Activated naive CD8-positive, alpha-beta T cell treated with anti-CD3 and anti-CD28 coated beads, Interleukin-2, amount 10 ng/mL, durations not matched to agents 7 days and 5 days (primary cell): ENCODE data around the gene CDK1. TPM values are rescaled to one million over a fixed set of nuclear protein-coding genes. Genes with fewer than 3 reads are reported as not detected.

Experiments
- ATAC-seq: fragments of 150-1000 bp; cut with Tn5 transposase; one replicate; pipeline ENCODE4 v1.10.0; 2021; ENCODE audit warnings: low read depth, moderate library complexity
- POLR2A ChIA-PET: fragments of 350-600 bp; sonication (Branson Sonifier 250); formaldehyde crosslinking; loops from one replicate; lab custom pipeline; 2021; ENCODE audit warnings: antibody characterized with exemption; lab: Charles Lee
- DNase-seq: peaks from one replicate; pipeline ENCODE4 v3.0.0; 2021
- H3K27ac Mint-ChIP-seq: one replicate; pipeline ENCODE4 v1.8.0; 2022; ENCODE audit warnings: mild to moderate bottlenecking, mixed read lengths
- H3K27me3 Mint-ChIP-seq: one replicate; pipeline ENCODE4 v1.8.0; 2022; ENCODE audit warnings: mild to moderate bottlenecking, moderate library complexity, mixed read lengths
- H3K36me3 Mint-ChIP-seq: one replicate; pipeline ENCODE4 v1.8.0; 2021; ENCODE audit warnings: mild to moderate bottlenecking, mixed read lengths
- H3K4me1 Mint-ChIP-seq: one replicate; pipeline ENCODE4 v1.8.0; 2021; ENCODE audit warnings: mixed read lengths
- H3K4me3 Mint-ChIP-seq: one replicate; pipeline ENCODE4 v1.8.0; 2022; ENCODE audit warnings: mild to moderate bottlenecking, moderate library complexity, mixed read lengths
- H3K9me3 Mint-ChIP-seq: one replicate; pipeline ENCODE4 v1.8.0; 2021; ENCODE audit warnings: mixed read lengths
- total RNA-seq, 2 experiments: library from RNA; stranded (reverse); gene quantifications; one replicate each; pipeline ENCODE4 v1.2.3, GENCODE V29; 2021

The CDK1 gene
- 10 to 100 TPM; 84.4 to 97.2 TPM for total RNA-seq

- H3K36me3 Mint-ChIP-seq: peaks cover 17% of the 10 kb centered on the region
- POLR2A ChIA-PET: interaction anchor here (0.7 to 2.0 kb wide), 6 partner anchors 14 to 1405 kb away, joined by 3 to 8 read pairs (median 3); no protein-coding TSS in a partner anchor
- no peaks in the 10 kb centered on the region for H3K9me3 Mint-ChIP-seq
- peak; percentile 98 for ATAC-seq
- H3K27me3 Mint-ChIP-seq: peaks cover 10% of the 10 kb centered on the region
- peak within 1 kb of the TSS; percentile 99 for H3K4me3 Mint-ChIP-seq
- H3K4me1 Mint-ChIP-seq: peaks cover 24% of the 10 kb centered on the region
- DNase-seq: peak; percentile 89
- peak within 1 kb of the TSS; percentile 99 for H3K27ac Mint-ChIP-seq
These were observed at the start of gene CDK1 for GRCh38 chr10:60778214-60778970. Gene CDK1, plus strand, starts transcription at chr10:60778478. Its CDS starts 1,688 bp downstream, at chr10:60780166.

GRCh38 chr10:60729106-60729505, 49.2 kb upstream of the CDK1 start:
- no peaks in the 10 kb centered on the region for H3K36me3 Mint-ChIP-seq
- H3K27me3 Mint-ChIP-seq: peaks cover 41% of the 10 kb centered on the region
- ATAC-seq (no peak), DNase-seq (no peak)
- H3K4me1 Mint-ChIP-seq: peaks cover 21% of the 10 kb centered on the region
- H3K4me3 Mint-ChIP-seq: no peak overlapping the region
- no peak overlapping the region for H3K27ac Mint-ChIP-seq
- no peaks in the 10 kb centered on the region for H3K9me3 Mint-ChIP-seq
- POLR2A ChIA-PET: no interaction called here

DNA sequence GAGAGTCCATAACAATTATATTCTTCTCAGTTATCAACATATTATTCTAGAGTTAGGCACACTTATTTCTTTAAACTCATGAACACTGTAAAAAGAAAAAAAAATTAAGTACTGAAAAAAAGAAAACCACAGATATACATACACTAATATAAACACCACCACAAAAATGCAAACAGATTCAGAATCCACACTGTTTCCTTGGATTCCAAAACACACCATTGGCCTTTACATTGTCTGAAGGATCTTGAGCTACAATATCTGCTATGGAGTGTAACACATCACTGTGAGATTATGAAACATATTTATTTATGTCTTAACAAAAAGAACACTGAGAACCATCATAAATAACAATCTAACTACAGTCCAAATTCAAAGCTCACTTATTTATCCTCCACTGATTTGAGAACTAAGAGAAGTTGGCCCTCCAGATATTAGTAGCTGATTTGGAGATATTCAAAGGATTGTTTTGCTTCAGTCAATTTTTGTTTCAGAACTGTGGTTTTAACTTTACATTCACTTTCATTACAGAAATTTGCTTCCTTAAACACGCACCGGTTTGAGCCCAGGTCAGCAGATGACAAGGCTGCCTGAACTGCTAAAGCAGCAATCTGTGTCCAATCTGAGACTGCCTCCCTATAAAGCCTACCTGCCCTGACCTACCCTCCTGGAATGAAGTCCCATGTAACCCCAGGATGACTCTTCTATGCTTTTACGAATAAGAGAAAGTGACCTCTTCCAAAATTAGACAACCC, 47.0 kb upstream of the CDK1 start:
- H3K27ac Mint-ChIP-seq: no peak overlapping the region
- DNase-seq: no peak
- peak; percentile 58 for ATAC-seq
- peaks cover 21% of the 10 kb centered on the region for H3K4me1 Mint-ChIP-seq
- POLR2A ChIA-PET: interaction anchor here (0.9 kb wide), 1 partner anchor 47 kb away, joined by 3 read pairs; the partner anchor contains the start of gene CDK1
- H3K4me3 Mint-ChIP-seq: peak overlapping the region; percentile 78
- no peaks in the 10 kb centered on the region for H3K9me3 Mint-ChIP-seq
- peaks cover 30% of the 10 kb centered on the region for H3K27me3 Mint-ChIP-seq
- H3K36me3 Mint-ChIP-seq: no peaks in the 10 kb centered on the region

- no peak overlapping the region for H3K27ac Mint-ChIP-seq
- no peaks in the 10 kb centered on the region for H3K9me3 Mint-ChIP-seq
- H3K27me3 Mint-ChIP-seq: peaks cover 28% of the 10 kb centered on the region
- H3K4me3 Mint-ChIP-seq: peak overlapping the region; percentile 78
- POLR2A ChIA-PET: no interaction called here
- H3K4me1 Mint-ChIP-seq: peaks cover 21% of the 10 kb centered on the region
- DNase-seq (peak; percentile 26), ATAC-seq (no peak)
- no peaks in the 10 kb centered on the region for H3K36me3 Mint-ChIP-seq
These were observed 46.0 kb upstream of the CDK1 start for GRCh38 chr10:60732198-60732806.

DNA sequence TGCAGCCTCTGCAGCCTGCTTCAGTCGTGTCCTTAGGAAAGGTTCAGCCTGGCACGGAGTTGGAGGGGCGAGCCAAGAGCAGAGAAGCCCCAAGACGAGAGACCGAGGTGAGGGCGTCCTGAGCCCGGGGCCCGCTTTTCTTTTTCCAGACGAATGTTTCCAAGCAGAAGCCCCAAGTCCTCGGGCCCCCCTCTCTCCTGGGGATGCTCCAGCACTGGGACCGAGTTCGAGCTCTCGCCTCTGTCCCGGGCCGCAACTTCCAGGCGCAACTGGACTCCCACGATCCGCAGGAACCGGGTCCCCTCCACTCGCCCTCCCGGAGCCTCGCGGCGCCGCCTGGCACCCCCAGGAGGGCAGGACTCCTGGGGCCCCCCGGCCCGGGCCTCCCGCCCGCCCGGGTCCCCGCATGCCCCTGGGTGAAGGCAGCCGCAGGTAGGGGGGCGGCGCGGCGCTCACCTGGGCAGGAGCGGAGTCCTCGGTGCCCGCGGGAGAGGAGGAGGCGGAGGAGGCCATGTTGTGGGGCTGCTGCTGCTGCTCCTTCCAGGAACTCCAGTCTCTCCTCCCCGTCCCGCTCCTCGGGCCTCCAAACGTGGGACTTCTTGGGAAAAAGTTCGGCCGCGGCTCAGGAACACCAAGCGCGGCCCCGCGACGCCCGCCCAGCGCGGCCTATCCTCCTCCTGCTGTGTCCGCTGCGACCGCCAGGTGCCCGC, 45.3 kb upstream of the CDK1 start:
- ATAC-seq: peak; percentile 6

GRCh38 chr10:60733517-60733822, 44.8 kb upstream of the CDK1 start:
- DNase-seq (no peak), ATAC-seq (peak; percentile 78)
- Mint-ChIP-seq H3K4me3 (peak overlapping the region; percentile 57), H3K36me3 (no peaks in the 10 kb centered on the region), H3K27ac (no peak overlapping the region), H3K4me1 (peaks cover 16% of the 10 kb centered on the region), H3K9me3 (no peaks in the 10 kb centered on the region), H3K27me3 (peaks cover 28% of the 10 kb centered on the region)
- POLR2A ChIA-PET: interaction anchor here (1.7 kb wide), 1 partner anchor 46 kb away, joined by 3 read pairs; no protein-coding TSS in a partner anchor

More for the DNA sequence above, 45.3 kb upstream of the CDK1 start:
- no peak overlapping the region for H3K27ac Mint-ChIP-seq
- peak overlapping the region; percentile 78 for H3K4me3 Mint-ChIP-seq
- peak; percentile 60 for DNase-seq
- H3K36me3 Mint-ChIP-seq: no peaks in the 10 kb centered on the region
- H3K9me3 Mint-ChIP-seq: no peaks in the 10 kb centered on the region
- H3K27me3 Mint-ChIP-seq: peaks cover 28% of the 10 kb centered on the region
- peaks cover 18% of the 10 kb centered on the region for H3K4me1 Mint-ChIP-seq
- POLR2A ChIA-PET: interaction anchor here (1.7 kb wide), 1 partner anchor 46 kb away, joined by 3 read pairs; no protein-coding TSS in a partner anchor

GRCh38 chr10:60733826-60734225, 44.5 kb upstream of the CDK1 start:
- Mint-ChIP-seq H3K9me3 (no peaks in the 10 kb centered on the region), H3K4me3 (no peak overlapping the region), H3K4me1 (peaks cover 16% of the 10 kb centered on the region), H3K27me3 (peaks cover 28% of the 10 kb centered on the region), H3K36me3 (no peaks in the 10 kb centered on the region), H3K27ac (no peak overlapping the region)
- ATAC-seq (no peak), DNase-seq (no peak)
- POLR2A ChIA-PET: interaction anchor here (1.7 kb wide), 1 partner anchor 45 kb away, joined by 3 read pairs; no protein-coding TSS in a partner anchor

DNA sequence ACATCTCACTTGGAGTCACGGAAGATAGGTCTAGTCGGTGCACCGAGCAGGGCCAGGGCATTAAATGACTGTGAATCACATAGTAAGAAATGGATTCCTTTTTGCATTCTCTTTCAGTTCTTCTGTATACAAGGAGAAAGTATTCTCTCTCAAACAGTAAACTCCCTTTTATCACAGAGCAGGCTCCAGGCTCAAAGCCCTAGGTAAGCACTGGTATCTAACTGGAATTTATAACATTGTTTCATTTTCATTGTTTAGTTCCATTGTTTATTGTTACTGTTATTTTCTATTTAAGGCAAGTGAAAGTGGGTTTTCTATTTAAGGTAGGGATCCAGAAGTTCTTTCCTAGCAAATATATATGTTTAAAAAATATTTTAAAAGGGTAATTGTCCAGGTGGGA, 44.1 kb upstream of the CDK1 start:
- no peaks in the 10 kb centered on the region for H3K36me3 Mint-ChIP-seq
- no peak overlapping the region for H3K27ac Mint-ChIP-seq

DNA sequence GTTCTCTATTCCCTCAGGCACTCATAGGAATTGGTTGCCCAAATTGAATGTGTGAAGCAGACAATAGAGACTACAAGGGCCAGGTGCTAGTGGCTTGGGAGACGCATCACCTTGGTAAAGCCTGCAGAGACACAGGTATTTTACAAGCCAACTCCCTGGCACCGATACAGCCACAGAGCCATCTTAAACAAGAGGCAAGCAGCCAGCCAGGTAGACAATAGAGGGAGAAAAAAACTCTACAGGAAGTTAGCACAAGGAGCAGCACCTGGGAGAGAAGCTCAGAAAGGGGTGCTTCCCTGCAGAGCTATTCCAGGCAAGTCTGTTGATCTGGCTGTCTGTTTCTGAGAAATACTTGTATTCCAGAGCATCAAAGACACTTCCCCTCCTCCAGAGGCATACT, 43.0 kb upstream of the CDK1 start:
- H3K36me3 Mint-ChIP-seq: no peaks in the 10 kb centered on the region
- peaks cover 16% of the 10 kb centered on the region for H3K4me1 Mint-ChIP-seq
- no peak overlapping the region for H3K4me3 Mint-ChIP-seq
- peaks cover 37% of the 10 kb centered on the region for H3K27me3 Mint-ChIP-seq
- no peak overlapping the region for H3K27ac Mint-ChIP-seq
- ATAC-seq (no peak), DNase-seq (no peak)
- POLR2A ChIA-PET: no interaction called here
- H3K9me3 Mint-ChIP-seq: no peaks in the 10 kb centered on the region

More for the DNA sequence above, 44.1 kb upstream of the CDK1 start:
- POLR2A ChIA-PET: interaction anchor here (1.7 kb wide), 1 partner anchor 45 kb away, joined by 3 read pairs; no protein-coding TSS in a partner anchor
- Mint-ChIP-seq H3K9me3 (no peaks in the 10 kb centered on the region), H3K27me3 (peaks cover 32% of the 10 kb centered on the region), H3K4me3 (no peak overlapping the region), H3K4me1 (peaks cover 16% of the 10 kb centered on the region)
- ATAC-seq (no peak), DNase-seq (no peak)

- H3K27ac Mint-ChIP-seq: no peak overlapping the region
- H3K9me3 Mint-ChIP-seq: no peaks in the 10 kb centered on the region
These were observed 41.0 kb upstream of the CDK1 start for GRCh38 chr10:60737242-60737641.

DNA sequence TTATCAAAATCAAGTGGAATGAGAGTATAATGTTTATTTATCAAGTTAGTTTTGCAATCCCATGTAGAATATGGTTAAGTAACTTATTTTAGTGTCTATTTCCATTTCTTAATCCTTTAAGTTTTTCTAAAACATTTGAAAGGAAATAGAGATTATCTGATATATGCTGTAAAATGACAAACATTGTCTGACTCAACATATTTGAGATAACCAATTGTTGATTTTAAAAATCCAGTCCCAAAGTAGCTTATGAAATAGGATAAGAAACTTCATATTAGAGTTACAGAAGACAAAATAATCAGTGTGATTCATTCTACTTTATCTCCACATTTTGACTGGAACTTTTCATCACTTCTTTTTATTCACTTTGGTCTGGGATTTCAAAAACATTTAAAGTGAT, 38.7 kb upstream of the CDK1 start:
- DNase-seq (no peak), ATAC-seq (no peak)
- no peaks in the 10 kb centered on the region for H3K9me3 Mint-ChIP-seq
- H3K4me1 Mint-ChIP-seq: peaks cover 2% of the 10 kb centered on the region
- POLR2A ChIA-PET: no interaction called here
- H3K27me3 Mint-ChIP-seq: peaks cover 26% of the 10 kb centered on the region
- no peaks in the 10 kb centered on the region for H3K36me3 Mint-ChIP-seq
- no peak overlapping the region for H3K27ac Mint-ChIP-seq
- H3K4me3 Mint-ChIP-seq: no peak overlapping the region

More at GRCh38 chr10:60737242-60737641, 41.0 kb upstream of the CDK1 start:
- peaks cover 35% of the 10 kb centered on the region for H3K27me3 Mint-ChIP-seq
- H3K4me1 Mint-ChIP-seq: peaks cover 5% of the 10 kb centered on the region
- H3K4me3 Mint-ChIP-seq: no peak overlapping the region
- POLR2A ChIA-PET: no interaction called here
- ATAC-seq (no peak), DNase-seq (no peak)
- H3K36me3 Mint-ChIP-seq: no peaks in the 10 kb centered on the region

- Mint-ChIP-seq H3K36me3 (no peaks in the 10 kb centered on the region), H3K4me3 (no peak overlapping the region), H3K27ac (no peak overlapping the region), H3K9me3 (no peaks in the 10 kb centered on the region), H3K4me1 (peaks cover 2% of the 10 kb centered on the region), H3K27me3 (peaks cover 28% of the 10 kb centered on the region)
- DNase-seq (no peak), ATAC-seq (no peak)
- POLR2A ChIA-PET: no interaction called here
These were observed 35.8 kb upstream of the CDK1 start for GRCh38 chr10:60742512-60742911.
